Chondrocyte (in vitro differentiated cells): Measurements from ENCODE around the gene RRAS2. TPM values are rescaled to one million over a fixed set of nuclear protein-coding genes. Genes with fewer than 3 reads are reported as not detected.

Source experiments
- DNase-seq: peaks from one replicate; pipeline ENCODE4 v3.0.0; 2021; ENCODE audit warnings: mixed read lengths, low spot score
- H3K27ac Mint-ChIP-seq: one replicate; pipeline ENCODE4 v1.8.0; 2021; ENCODE audit warnings: mild to moderate bottlenecking, moderate library complexity, mixed read lengths; ENCODE audit not compliant: unreplicated experiment
- H3K27me3 Mint-ChIP-seq: 2 replicates; pipeline ENCODE4 v1.8.0; 2021; ENCODE audit warnings: low read depth, mixed read lengths
- H3K36me3 Mint-ChIP-seq: 2 replicates; pipeline ENCODE4 v1.8.0; 2021; ENCODE audit warnings: low read depth, mixed read lengths
- H3K4me1 Mint-ChIP-seq: 2 replicates; pipeline ENCODE4 v1.8.0; 2021; ENCODE audit warnings: low read depth, mild to moderate bottlenecking, mixed read lengths
- H3K4me3 Mint-ChIP-seq: one replicate; pipeline ENCODE4 v1.8.0; 2021; ENCODE audit warnings: mild to moderate bottlenecking, moderate library complexity, mixed read lengths; ENCODE audit not compliant: unreplicated experiment
- H3K9me3 Mint-ChIP-seq: 2 replicates; pipeline ENCODE4 v1.8.0; 2021; ENCODE audit warnings: low read depth, mixed read lengths
- total RNA-seq: library from RNA; stranded (reverse); gene quantifications from 3 replicates; pipeline ENCODE4 v1.2.1, GENCODE V29; 2021
- TF ChIP-seq, protein P1 (sequence below): fragments of 200-600 bp; sonication (generic); IDR thresholded peaks from 2 replicates; pipeline ENCODE4 v1.5.0; 2021; ENCODE audit warnings: antibody characterized with exemption, mild to moderate bottlenecking, moderate library complexity

Gene RRAS2
- total RNA-seq, 1 donor from 2014 or later = 74.1 TPM

DNA sequence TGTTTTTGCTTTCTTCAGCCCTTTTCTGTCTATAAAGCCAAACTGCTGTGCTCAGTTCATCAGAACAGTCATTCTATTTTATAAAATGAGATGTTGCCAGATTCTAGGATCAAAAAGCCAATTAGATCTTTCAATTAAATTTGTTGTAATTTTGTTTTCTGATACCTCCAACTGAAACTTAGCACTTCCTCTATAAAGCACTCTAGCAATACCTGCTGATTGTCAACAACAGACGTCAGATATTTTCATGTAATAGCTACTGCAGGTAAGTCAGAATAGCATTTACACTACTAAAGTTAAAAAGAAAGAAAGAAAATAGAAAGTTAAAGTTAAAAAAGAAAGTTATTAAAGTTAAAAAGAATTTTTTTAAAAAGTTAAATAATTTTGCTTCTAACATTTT is 19.6 kb downstream of the RRAS2 start:
- peaks cover 5% of the 10 kb centered on the region for H3K36me3 Mint-ChIP-seq
- H3K9me3 Mint-ChIP-seq = peaks cover 17% of the 10 kb centered on the region
- no peak for DNase-seq
- peaks cover 71% of the 10 kb centered on the region for H3K4me1 Mint-ChIP-seq
- no peak overlapping the region for H3K4me3 Mint-ChIP-seq
- no peaks in the 10 kb centered on the region for H3K27me3 Mint-ChIP-seq
- H3K27ac Mint-ChIP-seq = peak overlapping the region; percentile 43
- TF ChIP-seq, protein P1, sequence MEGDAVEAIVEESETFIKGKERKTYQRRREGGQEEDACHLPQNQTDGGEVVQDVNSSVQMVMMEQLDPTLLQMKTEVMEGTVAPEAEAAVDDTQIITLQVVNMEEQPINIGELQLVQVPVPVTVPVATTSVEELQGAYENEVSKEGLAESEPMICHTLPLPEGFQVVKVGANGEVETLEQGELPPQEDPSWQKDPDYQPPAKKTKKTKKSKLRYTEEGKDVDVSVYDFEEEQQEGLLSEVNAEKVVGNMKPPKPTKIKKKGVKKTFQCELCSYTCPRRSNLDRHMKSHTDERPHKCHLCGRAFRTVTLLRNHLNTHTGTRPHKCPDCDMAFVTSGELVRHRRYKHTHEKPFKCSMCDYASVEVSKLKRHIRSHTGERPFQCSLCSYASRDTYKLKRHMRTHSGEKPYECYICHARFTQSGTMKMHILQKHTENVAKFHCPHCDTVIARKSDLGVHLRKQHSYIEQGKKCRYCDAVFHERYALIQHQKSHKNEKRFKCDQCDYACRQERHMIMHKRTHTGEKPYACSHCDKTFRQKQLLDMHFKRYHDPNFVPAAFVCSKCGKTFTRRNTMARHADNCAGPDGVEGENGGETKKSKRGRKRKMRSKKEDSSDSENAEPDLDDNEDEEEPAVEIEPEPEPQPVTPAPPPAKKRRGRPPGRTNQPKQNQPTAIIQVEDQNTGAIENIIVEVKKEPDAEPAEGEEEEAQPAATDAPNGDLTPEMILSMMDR = no peak

DNA sequence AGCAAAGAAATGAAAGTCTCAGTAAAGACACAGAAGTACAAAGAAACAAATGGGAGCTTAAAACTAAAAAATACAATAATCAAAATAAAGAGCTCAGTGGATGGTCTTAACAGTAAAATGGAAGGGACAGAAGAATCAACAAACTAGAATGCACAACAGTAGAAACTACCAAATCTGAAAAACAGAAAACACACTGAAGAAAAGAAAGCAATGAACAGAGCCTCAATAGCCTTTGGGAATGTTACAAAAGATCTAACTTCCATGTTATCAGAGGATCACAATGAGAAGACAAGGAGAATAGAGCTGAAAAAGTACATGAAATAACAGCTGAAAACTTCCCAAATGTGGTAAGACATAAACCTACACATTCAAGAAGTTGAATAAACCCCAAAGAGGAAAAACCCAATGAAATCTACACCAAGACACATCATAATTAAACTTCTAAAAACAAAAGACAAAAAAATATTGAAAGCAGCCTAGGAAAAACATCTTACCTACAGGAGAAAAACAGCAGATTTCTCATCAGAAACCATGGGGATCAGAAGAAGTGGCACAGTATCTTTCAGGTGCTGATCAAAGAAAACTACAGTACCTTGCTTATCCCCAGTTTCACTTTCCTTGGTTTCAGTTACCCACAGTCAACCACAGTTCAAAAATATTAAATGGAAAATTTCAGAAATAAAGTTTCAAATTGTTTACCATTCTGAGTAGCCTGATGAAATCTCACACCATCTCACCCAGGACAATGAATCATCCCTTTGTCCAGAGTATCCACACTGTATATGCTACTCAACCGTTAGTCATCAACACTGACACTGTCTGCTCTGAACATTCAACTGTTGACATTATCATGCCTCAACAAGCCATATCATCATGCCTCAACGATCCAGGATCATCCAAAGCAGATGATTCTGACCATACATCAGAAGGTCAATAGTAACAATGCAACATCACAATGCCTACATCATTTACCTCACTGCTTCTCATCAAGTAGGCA is 22.2 kb downstream of the RRAS2 start:
- Mint-ChIP-seq H3K36me3 (peaks cover 5% of the 10 kb centered on the region), H3K27ac (peak overlapping the region; percentile 91), H3K4me3 (peak overlapping the region; percentile 54), H3K4me1 (peaks cover 60% of the 10 kb centered on the region), H3K27me3 (no peaks in the 10 kb centered on the region), H3K9me3 (peaks cover 17% of the 10 kb centered on the region)
- TF ChIP-seq, protein P1 = no peak
- DNase-seq = no peak

DNA sequence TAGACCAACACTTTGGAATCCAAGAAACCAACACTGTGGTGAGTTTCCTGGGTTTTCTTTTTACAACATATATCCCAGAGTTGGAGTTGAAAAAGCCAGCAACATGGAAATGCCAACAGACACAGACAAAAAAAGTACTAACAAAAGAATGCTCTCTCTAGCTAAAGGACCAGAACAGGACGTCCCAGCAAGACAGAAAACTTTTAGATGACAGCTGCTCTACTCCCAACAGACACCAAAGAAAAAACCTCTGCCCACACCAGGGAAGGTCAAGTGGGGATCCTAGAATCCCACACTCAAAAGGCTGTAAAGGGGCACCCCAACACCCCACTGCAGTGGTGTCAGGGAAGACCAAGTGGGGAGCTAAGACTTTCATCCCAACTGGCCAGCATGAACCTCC is 23.3 kb downstream of the RRAS2 start:
- H3K4me1 Mint-ChIP-seq = peaks cover 62% of the 10 kb centered on the region

DNA sequence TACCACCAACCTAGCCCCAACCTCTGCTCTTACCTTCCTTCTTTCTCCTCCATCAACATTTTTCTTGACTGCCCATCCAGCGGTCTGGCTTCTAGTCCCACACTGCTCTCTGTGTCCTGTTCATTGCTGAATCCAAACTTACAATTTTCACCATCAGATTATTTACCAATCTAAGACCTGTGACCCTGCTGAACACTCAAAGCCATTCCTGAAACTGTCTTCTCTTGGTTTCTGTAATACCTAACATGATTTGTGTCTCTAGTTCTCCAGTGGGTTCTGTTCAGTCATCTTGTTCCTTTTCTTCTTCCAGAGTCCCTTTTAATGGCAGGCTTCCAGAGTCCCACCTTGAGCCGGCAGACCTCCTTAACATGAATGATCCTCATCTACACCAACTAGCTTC is 24.1 kb downstream of the RRAS2 start:
- TF ChIP-seq, protein P1 = no peak
- Mint-ChIP-seq H3K36me3 (peaks cover 5% of the 10 kb centered on the region), H3K27me3 (no peaks in the 10 kb centered on the region), H3K27ac (peak overlapping the region; percentile 91), H3K9me3 (peaks cover 17% of the 10 kb centered on the region), H3K4me3 (peak overlapping the region; percentile 54), H3K4me1 (peaks cover 57% of the 10 kb centered on the region)
- DNase-seq = no peak

More for the DNA sequence above, 23.3 kb downstream of the RRAS2 start:
- Mint-ChIP-seq H3K36me3 (peaks cover 5% of the 10 kb centered on the region), H3K9me3 (peaks cover 17% of the 10 kb centered on the region), H3K4me3 (peak overlapping the region; percentile 54), H3K27me3 (no peaks in the 10 kb centered on the region), H3K27ac (peak overlapping the region; percentile 91)
- TF ChIP-seq, protein P1 = no peak
- no peak for DNase-seq

DNA sequence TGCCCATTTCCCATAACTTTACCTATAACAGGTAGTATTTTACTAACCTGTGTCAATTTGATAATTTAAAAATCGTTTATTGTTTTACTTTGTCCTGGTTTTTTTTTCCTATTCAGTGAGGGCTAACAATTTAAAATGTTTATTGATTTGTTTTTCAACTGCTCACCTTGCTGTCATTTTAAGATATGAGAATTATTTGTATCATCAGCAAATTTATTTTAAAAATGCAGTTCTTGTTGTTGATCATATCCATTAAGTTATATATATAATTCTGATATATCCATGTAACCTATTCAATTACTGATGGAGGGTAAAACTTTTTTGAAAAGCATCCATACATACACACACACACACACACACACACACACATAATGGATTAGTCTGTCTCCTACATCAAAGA is 24.8 kb downstream of the RRAS2 start:
- H3K9me3 Mint-ChIP-seq = peaks cover 17% of the 10 kb centered on the region
- DNase-seq = no peak
- TF ChIP-seq, protein P1 = no peak
- H3K27me3 Mint-ChIP-seq = no peaks in the 10 kb centered on the region
- H3K4me1 Mint-ChIP-seq = peaks cover 57% of the 10 kb centered on the region
- no peak overlapping the region for H3K4me3 Mint-ChIP-seq
- peak overlapping the region; percentile 91 for H3K27ac Mint-ChIP-seq
- H3K36me3 Mint-ChIP-seq = peaks cover 5% of the 10 kb centered on the region
